BLaER1 (cell line): ENCODE data around the gene GABRA5.
"Not testable (repeated sequence)": the region's sequence is repeated elsewhere in the genome, so short reads cannot be mapped to it uniquely, and the experiment has no call there.

ENCODE experiments used
- H3K27ac ChIP-seq: shearing (Covaris generic); formaldehyde crosslinking; 2 replicates; pipeline ENCODE4 v1.8.1; 2022
- H3K27me3 ChIP-seq: shearing (Covaris generic); formaldehyde crosslinking; 2 replicates; pipeline ENCODE4 v1.8.1; 2022
- H3K36me3 ChIP-seq: shearing (Covaris generic); formaldehyde crosslinking; 2 replicates; pipeline ENCODE4 v1.8.1; 2022
- H3K4me1 ChIP-seq: shearing (Covaris generic); formaldehyde crosslinking; 2 replicates; pipeline ENCODE4 v1.8.1; 2022
- H3K4me2 ChIP-seq: shearing (Covaris generic); formaldehyde crosslinking; 2 replicates; pipeline ENCODE4 v1.8.1; 2022
- H3K4me3 ChIP-seq: shearing (Covaris generic); formaldehyde crosslinking; 2 replicates; pipeline ENCODE4 v1.8.1; 2022
- H3K9ac ChIP-seq: shearing (Covaris generic); formaldehyde crosslinking; 2 replicates; pipeline ENCODE4 v1.8.1; 2022
- H3K9me3 ChIP-seq: shearing (Covaris generic); formaldehyde crosslinking; 2 replicates; pipeline ENCODE4 v1.8.1; 2022
- H4K20me1 ChIP-seq: shearing (Covaris generic); formaldehyde crosslinking; 2 replicates; pipeline ENCODE4 v1.8.1; 2022
- Cebpa-rat ChIP-seq: shearing (Covaris generic); IDR thresholded peaks from 2 replicates; pipeline ENCODE4 v1.8.1; 2022

Gene GABRA5

DNA sequence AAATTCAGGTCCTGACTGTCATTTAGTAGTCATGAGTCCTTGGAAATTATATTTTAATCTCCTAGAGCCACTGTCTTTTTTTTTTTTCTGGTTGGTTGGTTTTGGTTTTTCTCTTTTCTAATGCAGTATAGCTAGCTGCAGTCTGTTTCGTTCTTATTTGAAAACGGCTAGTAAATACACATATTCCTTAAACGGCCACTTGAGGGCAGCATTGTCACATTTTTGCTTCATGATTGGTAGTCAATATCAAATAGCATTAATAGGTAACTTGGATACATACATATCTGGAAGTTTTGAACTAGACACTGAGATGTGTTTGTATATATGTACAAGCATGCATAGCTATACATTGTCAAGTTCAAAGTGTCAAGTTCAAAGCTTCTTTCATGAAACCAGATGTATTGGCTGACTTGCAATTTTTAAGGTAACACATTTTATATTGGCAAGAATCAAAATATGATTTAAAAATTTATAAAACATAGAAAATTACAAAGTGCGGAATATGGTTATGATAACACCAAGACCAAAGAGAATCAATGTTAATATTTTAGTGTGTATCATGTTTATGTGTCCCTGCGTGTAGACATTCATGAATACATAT, 22.5 kb downstream of the GABRA5 start:
- H3K27ac ChIP-seq, result no peak overlapping the region
- H4K20me1 ChIP-seq, result no peaks in the 10 kb centered on the region
- no peaks in the 10 kb centered on the region; the same call in 1 of the 2 replicates for H3K9me3 ChIP-seq
- no peak for TF ChIP-seq Cebpa-rat
- H3K4me1 ChIP-seq, result peaks cover 9% of the 10 kb centered on the region; the same call in 1 of the 2 replicates
- no peaks in the 10 kb centered on the region for H3K36me3 ChIP-seq
- H3K27me3 ChIP-seq, result peaks cover 7% of the 10 kb centered on the region
- H3K4me2 ChIP-seq, result no peak overlapping the region
- no peak overlapping the region for H3K4me3 ChIP-seq
- H3K9ac ChIP-seq, result no peak overlapping the region

DNA sequence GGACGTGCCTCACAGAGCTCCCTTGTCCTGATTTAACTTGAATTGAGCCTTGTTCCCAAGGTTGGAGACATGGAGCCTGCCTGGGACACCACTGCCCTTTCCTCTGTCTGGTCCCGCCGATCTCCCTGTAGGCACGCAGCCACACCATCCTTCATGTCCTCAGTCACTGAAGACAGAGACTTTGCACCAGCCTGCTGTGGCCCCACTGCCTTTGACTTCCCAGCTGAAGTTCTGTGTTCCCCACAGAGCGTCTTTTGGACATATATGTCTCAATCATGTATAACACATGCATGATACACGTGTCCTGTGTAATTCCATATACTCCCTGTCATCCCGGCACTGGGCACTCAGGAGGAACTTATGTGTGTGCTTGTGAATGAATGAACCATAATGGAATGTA, 23.6 kb downstream of the GABRA5 start:
- no peaks in the 10 kb centered on the region; the same call in 1 of the 2 replicates for H3K9me3 ChIP-seq
- H3K4me1 ChIP-seq, result peaks cover 9% of the 10 kb centered on the region; the same call in 1 of the 2 replicates
- no peak overlapping the region for H3K4me2 ChIP-seq
- no peaks in the 10 kb centered on the region for H3K36me3 ChIP-seq
- H4K20me1 ChIP-seq, result no peaks in the 10 kb centered on the region
- no peak overlapping the region for H3K27ac ChIP-seq
- TF ChIP-seq Cebpa-rat, result no peak
- no peak overlapping the region for H3K4me3 ChIP-seq
- H3K9ac ChIP-seq, result no peak overlapping the region
- H3K27me3 ChIP-seq, result peaks cover 7% of the 10 kb centered on the region

DNA sequence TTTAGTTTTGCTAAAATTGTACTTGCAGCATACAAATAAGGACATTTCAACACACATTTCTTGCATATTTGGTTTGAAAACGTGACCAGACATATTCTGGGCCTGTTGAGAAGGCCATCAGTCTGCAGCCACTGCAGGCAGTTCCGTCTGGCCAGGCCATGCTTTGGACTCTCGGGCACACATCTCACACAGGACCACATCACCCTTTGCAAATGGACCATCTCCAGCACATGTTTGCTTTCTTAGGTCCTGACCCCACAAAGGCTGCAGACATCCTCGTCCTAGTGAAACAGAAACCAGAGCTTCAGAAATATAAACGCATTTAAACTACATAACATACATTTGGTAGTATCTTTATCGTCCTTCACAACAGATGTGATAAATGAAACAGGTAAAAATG, 24.1 kb downstream of the GABRA5 start:
- Histone ChIP-seq H3K4me2 (no peak overlapping the region; the same call in 1 of the 2 replicates), H3K9ac (no peak overlapping the region), H3K36me3 (no peaks in the 10 kb centered on the region), H3K9me3 (no peaks in the 10 kb centered on the region; the same call in 1 of the 2 replicates), H3K4me3 (no peak overlapping the region), H3K27me3 (peaks cover 7% of the 10 kb centered on the region), H3K27ac (no peak overlapping the region), H4K20me1 (no peaks in the 10 kb centered on the region), H3K4me1 (peaks cover 9% of the 10 kb centered on the region; the same call in 1 of the 2 replicates)
- no peak for TF ChIP-seq Cebpa-rat

DNA sequence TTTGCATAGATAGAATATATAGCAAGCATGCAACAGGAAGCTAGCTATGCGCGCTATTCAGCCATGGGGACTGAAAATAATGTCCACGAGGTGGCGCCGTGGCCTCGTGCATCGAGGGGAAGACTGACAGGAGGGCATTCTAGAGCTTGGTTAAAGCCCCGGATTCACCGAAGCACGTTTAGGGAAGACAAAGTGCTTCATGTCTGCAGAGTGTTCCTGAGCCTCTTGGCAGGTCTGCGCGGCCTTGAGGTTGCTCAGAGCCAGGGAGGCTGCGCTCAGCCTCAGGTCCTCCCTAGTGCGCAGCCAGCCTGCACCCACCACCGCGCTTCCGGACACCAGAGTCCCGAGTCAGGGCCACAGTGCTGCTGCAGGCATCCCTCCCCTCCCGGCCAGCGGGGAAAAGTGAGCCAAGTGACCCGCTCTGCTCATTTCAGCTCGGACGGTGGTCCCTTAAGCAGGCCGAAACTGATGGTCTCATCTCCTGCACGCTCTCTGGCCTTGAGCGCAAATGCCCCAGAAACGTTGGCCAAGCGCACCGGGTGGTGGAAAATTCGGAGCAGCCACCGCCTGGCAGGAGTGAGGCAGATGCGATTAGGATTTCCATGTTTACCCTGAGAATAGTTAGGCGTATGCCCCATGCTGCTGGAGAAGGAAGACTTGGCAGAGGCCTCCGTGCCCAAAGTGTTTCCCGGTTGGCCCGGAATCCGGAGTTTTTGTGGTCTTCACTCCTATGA, 24.8 kb downstream of the GABRA5 start:
- Histone ChIP-seq H3K4me3 (peak overlapping the region; percentile 52), H3K36me3 (no peaks in the 10 kb centered on the region), H3K4me1 (peaks cover 9% of the 10 kb centered on the region; the same call in 1 of the 2 replicates), H3K9ac (no peak overlapping the region), H4K20me1 (no peaks in the 10 kb centered on the region), H3K9me3 (no peaks in the 10 kb centered on the region; the same call in 1 of the 2 replicates), H3K27ac (no peak overlapping the region), H3K27me3 (peaks cover 7% of the 10 kb centered on the region), H3K4me2 (peak overlapping the region; percentile 81)
- no peak for TF ChIP-seq Cebpa-rat

DNA sequence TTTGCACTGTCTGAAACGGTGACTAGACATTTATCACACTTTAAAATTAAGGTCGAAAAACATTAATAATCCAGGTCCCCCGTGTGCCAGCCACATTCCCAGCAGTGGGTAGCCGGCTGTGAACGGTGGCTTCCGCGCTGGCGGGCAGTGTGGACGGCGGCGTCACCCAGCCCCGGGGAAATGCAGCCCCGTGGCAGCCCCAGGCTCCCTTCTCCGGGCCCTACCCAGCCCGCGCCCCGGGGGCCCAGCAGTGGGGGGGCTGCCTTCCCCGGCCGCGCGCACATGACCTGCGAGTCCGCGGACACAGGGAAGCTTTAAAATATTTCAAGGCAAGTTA, 25.3 kb downstream of the GABRA5 start:
- H3K4me3 ChIP-seq, result no peak overlapping the region
- peaks cover 7% of the 10 kb centered on the region for H3K27me3 ChIP-seq

DNA sequence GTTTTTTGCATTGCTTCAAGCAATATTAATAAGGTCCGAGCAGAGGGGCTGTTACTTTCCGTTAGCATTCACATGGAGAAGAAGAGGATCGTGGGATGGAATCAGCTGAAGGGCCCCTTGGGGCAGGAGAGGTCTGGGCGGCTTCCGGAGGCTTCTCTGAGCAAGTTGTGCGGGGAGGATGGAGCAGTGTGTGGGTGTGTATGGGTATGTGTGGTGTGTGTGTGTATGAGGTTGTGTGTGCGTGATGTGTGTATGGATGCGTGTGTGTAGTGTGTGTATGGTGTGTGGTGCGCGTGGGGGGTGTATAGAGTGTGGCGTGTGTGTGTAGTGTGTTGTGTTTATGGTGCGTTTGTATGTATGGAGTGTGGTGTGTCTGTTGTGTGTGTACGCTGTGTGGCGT, 25.8 kb downstream of the GABRA5 start:
- Histone ChIP-seq H3K4me1 (peaks cover 9% of the 10 kb centered on the region; the same call in 1 of the 2 replicates), H3K4me2 (no peak overlapping the region), H3K27me3 (peaks cover 7% of the 10 kb centered on the region), H3K4me3 (no peak overlapping the region), H4K20me1 (no peaks in the 10 kb centered on the region), H3K36me3 (no peaks in the 10 kb centered on the region), H3K9ac (no peak overlapping the region), H3K27ac (no peak overlapping the region), H3K9me3 (no peaks in the 10 kb centered on the region; the same call in 1 of the 2 replicates)
- TF ChIP-seq Cebpa-rat, result no peak

More for the DNA sequence above, 25.3 kb downstream of the GABRA5 start:
- H3K9me3 ChIP-seq, result no peaks in the 10 kb centered on the region; the same call in 1 of the 2 replicates
- no peak for TF ChIP-seq Cebpa-rat
- no peak overlapping the region for H3K9ac ChIP-seq
- no peaks in the 10 kb centered on the region for H4K20me1 ChIP-seq
- peak overlapping the region; percentile 81 for H3K4me2 ChIP-seq
- no peaks in the 10 kb centered on the region for H3K36me3 ChIP-seq
- peaks cover 9% of the 10 kb centered on the region; the same call in 1 of the 2 replicates for H3K4me1 ChIP-seq
- H3K27ac ChIP-seq, result no peak overlapping the region

DNA sequence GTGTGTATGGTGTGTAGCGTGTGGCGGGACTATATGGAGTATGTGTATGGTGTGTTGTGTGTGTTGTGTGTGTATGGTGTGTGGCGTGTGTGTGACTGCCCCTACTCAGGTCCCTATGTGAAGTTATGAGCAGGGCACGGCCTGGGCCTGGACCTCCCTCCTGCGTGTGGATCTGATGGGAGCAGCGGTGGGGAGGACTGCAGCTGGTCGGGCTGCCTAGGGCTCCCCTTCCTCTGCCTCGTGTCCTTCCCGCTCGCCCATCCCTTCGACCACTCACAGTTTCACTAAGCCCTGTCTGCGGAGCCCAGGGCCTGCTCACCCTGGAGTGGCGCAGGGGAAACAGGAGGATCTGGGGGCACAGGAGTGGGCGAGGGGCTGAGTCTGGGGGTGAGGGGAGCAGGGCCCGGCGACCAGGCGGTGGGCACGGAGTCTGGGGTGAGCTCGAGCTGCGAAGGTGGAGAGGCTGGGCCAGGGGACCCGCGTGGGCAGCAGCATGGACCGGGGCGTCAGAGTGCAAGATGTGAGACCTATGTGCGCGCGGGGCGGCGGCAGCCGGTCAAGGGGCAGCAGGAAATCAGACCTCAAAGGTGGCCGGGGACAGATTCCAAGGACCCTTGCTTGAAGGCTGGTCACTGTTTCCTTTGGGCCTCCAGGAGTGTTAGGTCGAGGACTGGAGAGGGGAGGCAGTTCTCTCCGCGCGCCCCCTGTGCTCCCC, 26.6 kb downstream of the GABRA5 start:
- no peak overlapping the region for H3K27ac ChIP-seq
- H3K4me1 ChIP-seq, result peaks cover 9% of the 10 kb centered on the region; the same call in 1 of the 2 replicates
- H3K27me3 ChIP-seq, result peaks cover 7% of the 10 kb centered on the region
- no peaks in the 10 kb centered on the region for H3K36me3 ChIP-seq
- peaks cover under 1% of the 10 kb centered on the region; the same call in 1 of the 2 replicates for H3K9me3 ChIP-seq
- no peak for TF ChIP-seq Cebpa-rat
- no peak overlapping the region for H3K9ac ChIP-seq
- H3K4me3 ChIP-seq, result no peak overlapping the region
- no peak overlapping the region for H3K4me2 ChIP-seq
- H4K20me1 ChIP-seq, result no peaks in the 10 kb centered on the region

DNA sequence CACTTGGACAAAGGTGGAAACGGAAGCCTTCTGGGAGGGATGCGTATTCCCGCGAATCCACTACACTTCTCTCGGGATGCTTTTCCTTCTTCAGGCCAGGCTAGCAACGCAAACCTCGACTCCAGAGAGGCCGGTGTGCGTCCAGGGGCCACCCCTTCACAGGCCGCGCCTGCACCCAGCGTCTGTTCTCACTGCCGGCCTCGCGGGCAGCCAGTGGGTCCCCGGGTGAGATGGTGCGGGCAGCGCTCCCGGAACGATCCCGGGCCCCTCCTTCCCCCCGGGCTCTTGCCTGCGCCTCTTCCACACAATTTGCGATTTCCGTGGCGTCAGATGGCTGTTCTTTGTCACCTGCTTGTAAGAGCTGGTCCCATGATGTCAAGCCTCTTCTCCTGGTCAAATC, 27.3 kb downstream of the GABRA5 start:
- no peak overlapping the region for H3K9ac ChIP-seq
- H4K20me1 ChIP-seq, result no peaks in the 10 kb centered on the region
- H3K27ac ChIP-seq, result no peak overlapping the region
- H3K36me3 ChIP-seq, result no peaks in the 10 kb centered on the region
- peaks cover 7% of the 10 kb centered on the region for H3K27me3 ChIP-seq
- H3K4me1 ChIP-seq, result peaks cover 9% of the 10 kb centered on the region; the same call in 1 of the 2 replicates
- no peak overlapping the region for H3K4me3 ChIP-seq
- TF ChIP-seq Cebpa-rat, result no peak
- no peak overlapping the region for H3K4me2 ChIP-seq
- H3K9me3 ChIP-seq, result peaks cover 7% of the 10 kb centered on the region; the same call in 1 of the 2 replicates

DNA sequence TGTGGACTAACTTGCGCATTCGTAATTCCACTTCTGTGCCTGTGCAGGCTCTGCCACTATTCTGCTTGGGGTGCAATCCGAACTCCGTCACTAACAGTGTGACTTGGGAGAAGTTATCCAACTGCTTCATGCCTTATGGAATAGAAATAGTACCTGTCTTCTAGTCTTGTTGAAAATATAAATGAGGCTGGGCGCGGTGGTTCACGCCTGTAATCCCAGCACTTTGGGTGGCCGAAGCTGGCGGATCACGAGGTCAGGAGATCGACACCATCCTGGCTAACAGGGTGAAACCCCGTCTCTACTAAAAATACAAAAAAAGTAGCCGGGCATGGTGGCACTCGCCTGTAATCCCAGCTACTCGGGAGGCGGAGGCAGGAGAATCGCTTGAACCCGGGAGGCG, 28.5 kb downstream of the GABRA5 start:
- H3K9me3 ChIP-seq, result peaks cover 11% of the 10 kb centered on the region; the same call in 1 of the 2 replicates
- not testable (repeated sequence) for H3K9ac ChIP-seq, H3K36me3 ChIP-seq, H3K27me3 ChIP-seq, H4K20me1 ChIP-seq, H3K4me3 ChIP-seq, H3K27ac ChIP-seq, H3K4me2 ChIP-seq, H3K4me1 ChIP-seq

DNA sequence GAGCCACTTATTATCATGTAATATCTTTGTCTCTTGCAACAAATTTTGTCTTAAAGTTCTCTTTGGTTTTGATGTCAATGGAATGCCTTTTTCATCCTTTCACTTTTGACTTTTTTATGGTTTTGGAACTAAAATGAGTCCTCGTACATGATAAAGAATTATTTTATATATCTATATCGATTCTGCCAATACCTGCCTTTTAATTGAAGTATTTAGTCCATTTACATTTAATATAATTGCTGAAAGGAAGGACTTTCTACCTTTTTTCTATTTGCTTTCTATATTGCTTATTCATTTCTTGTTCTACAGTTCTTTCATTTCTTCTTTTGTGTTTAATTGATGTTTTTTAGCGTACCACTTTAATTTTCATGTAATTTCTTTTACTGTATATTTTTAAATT, 32.8 kb downstream of the GABRA5 start:
- no peaks in the 10 kb centered on the region for H4K20me1 ChIP-seq
- no peaks in the 10 kb centered on the region for H3K4me1 ChIP-seq
- no peak overlapping the region for H3K4me3 ChIP-seq
- H3K27ac ChIP-seq, result no peak overlapping the region
- H3K27me3 ChIP-seq, result no peaks in the 10 kb centered on the region
- H3K36me3 ChIP-seq, result no peaks in the 10 kb centered on the region
- no peak for TF ChIP-seq Cebpa-rat
- no peak overlapping the region for H3K9ac ChIP-seq
- peaks cover 30% of the 10 kb centered on the region for H3K9me3 ChIP-seq
- no peak overlapping the region for H3K4me2 ChIP-seq
